DND-41 (cell line): Measurements from ENCODE around the gene ARHGAP6.

Source experiments
- ATAC-seq: fragments of 200-7000 bp; cut with Tn5 transposase; 3 replicates; pipeline ENCODE4 v1.9.1; 2021; ENCODE audit warnings: low read depth; ENCODE audit not compliant: insufficient read depth
- DNase-seq: peaks from one replicate; pipeline ENCODE4 v3.0.0-alpha.2; 2020
- H2AFZ ChIP-seq: 2 replicates; pipeline ENCODE4 v1.6.0; 2012; ENCODE audit warnings: low read depth, low read length
- H3K27ac ChIP-seq: 2 replicates; pipeline ENCODE4 v1.5.1; 2012; ENCODE audit warnings: low read length, inconsistent platforms
- H3K27me3 ChIP-seq: fragments of 200-600 bp; sonication (generic); 2 replicates; pipeline ENCODE4 v1.6.0; 2012; ENCODE audit warnings: low read length, mild to moderate bottlenecking, inconsistent platforms; ENCODE audit not compliant: insufficient read depth, poor library complexity
- H3K36me3 ChIP-seq: 2 replicates; pipeline ENCODE4 v1.5.1; 2012; ENCODE audit warnings: low read length, inconsistent platforms; ENCODE audit not compliant: insufficient read depth
- H3K4me1 ChIP-seq: 2 replicates; pipeline ENCODE4 v1.5.1; 2012; ENCODE audit warnings: mild to moderate bottlenecking, low read length; ENCODE audit not compliant: insufficient read depth
- H3K4me2 ChIP-seq: 2 replicates; pipeline ENCODE4 v1.6.0; 2012; ENCODE audit warnings: mild to moderate bottlenecking, moderate library complexity, low read length, inconsistent platforms; ENCODE audit not compliant: insufficient read depth
- H3K4me3 ChIP-seq, 2 experiments: fragments of 200-600 bp in 1 of 2; shearing (Covaris generic) in 1 of 2; 2 replicates each; pipeline ENCODE4 v1.5.1; 2012 to 2016; ENCODE audit warnings: inconsistent platforms in 2 of 2, low read length in 2 of 2, mild to moderate bottlenecking in 2 of 2, low read depth in 1 of 2, moderate library complexity in 1 of 2
- H3K79me2 ChIP-seq: 2 replicates; pipeline ENCODE4 v1.6.0; 2012; ENCODE audit warnings: low read length, inconsistent platforms; ENCODE audit not compliant: insufficient read depth
- H3K9ac ChIP-seq: 2 replicates; pipeline ENCODE4 v1.6.0; 2012; ENCODE audit warnings: low read depth, mild to moderate bottlenecking, inconsistent platforms, low read length, moderate library complexity
- H3K9me3 ChIP-seq: 2 replicates; pipeline ENCODE4 v1.5.1; 2012; ENCODE audit warnings: low read length, moderate library complexity, mild to moderate bottlenecking, inconsistent platforms; ENCODE audit not compliant: insufficient read depth, severe bottlenecking
- H4K20me1 ChIP-seq: 2 replicates; pipeline ENCODE4 v1.6.0; 2012; ENCODE audit warnings: low read length; ENCODE audit not compliant: insufficient read depth
- CTCF ChIP-seq: IDR thresholded peaks from 2 replicates; pipeline ENCODE4 v1.5.1; 2012; ENCODE audit warnings: borderline replicate concordance, low read length, moderate library complexity, mild to moderate bottlenecking; ENCODE audit not compliant: poor library complexity, severe bottlenecking; ENCODE audit errors: extremely low read depth
- EZH2 ChIP-seq: IDR thresholded peaks from 3 replicates; pipeline ENCODE4 v1.6.1; 2012; ENCODE audit warnings: borderline replicate concordance, low read depth, mild to moderate bottlenecking, moderate library complexity, low read length, inconsistent platforms; ENCODE audit not compliant: severe bottlenecking

The ARHGAP6 gene

GRCh38 chrX:11269006-11269405, 396.7 kb downstream of the ARHGAP6 start:
- Histone ChIP-seq H3K36me3 (no peaks in the 10 kb centered on the region), H3K9ac (no peak overlapping the region), H3K4me2 (no peak overlapping the region), H3K4me1 (no peaks in the 10 kb centered on the region), H2AFZ (no peak overlapping the region), H3K4me3 (no peak overlapping the region), H4K20me1 (no peaks in the 10 kb centered on the region), H3K27ac (no peak overlapping the region), H3K9me3 (no peaks in the 10 kb centered on the region), H3K27me3 (no peaks in the 10 kb centered on the region), H3K79me2 (no peaks in the 10 kb centered on the region)
- DNase-seq (no peak), ATAC-seq (no peak)
- TF ChIP-seq CTCF, result no peak
- TF ChIP-seq EZH2, result no peak

GRCh38 chrX:11267425-11267824, 398.3 kb downstream of the ARHGAP6 start:
- Histone ChIP-seq H3K4me3 (no peak overlapping the region), H3K4me2 (no peak overlapping the region), H3K9ac (no peak overlapping the region), H3K4me1 (no peaks in the 10 kb centered on the region), H3K36me3 (no peaks in the 10 kb centered on the region), H2AFZ (no peak overlapping the region), H3K27me3 (no peaks in the 10 kb centered on the region), H3K9me3 (no peaks in the 10 kb centered on the region), H4K20me1 (no peaks in the 10 kb centered on the region), H3K79me2 (no peaks in the 10 kb centered on the region), H3K27ac (no peak overlapping the region)
- DNase-seq (no peak), ATAC-seq (no peak)
- TF ChIP-seq EZH2 (no peak), CTCF (no peak)

GRCh38 chrX:11266573-11267003, 399.1 kb downstream of the ARHGAP6 start:
- Histone ChIP-seq H3K4me3 (no peak overlapping the region), H3K79me2 (no peaks in the 10 kb centered on the region)
- TF ChIP-seq CTCF, result no peak
- TF ChIP-seq EZH2, result no peak

GRCh38 chrX:11265352-11265751, 400.4 kb downstream of the ARHGAP6 start:
- H3K9me3 ChIP-seq, result no peaks in the 10 kb centered on the region
- no peaks in the 10 kb centered on the region for H3K36me3 ChIP-seq
- H3K79me2 ChIP-seq, result no peaks in the 10 kb centered on the region
- no peak overlapping the region for H3K9ac ChIP-seq
- no peaks in the 10 kb centered on the region for H3K27me3 ChIP-seq
- no peaks in the 10 kb centered on the region for H4K20me1 ChIP-seq
- TF ChIP-seq EZH2 (no peak), CTCF (no peak)
- H3K27ac ChIP-seq, result no peak overlapping the region
- DNase-seq, result no peak
- no peak overlapping the region for H3K4me2 ChIP-seq
- no peak overlapping the region for H2AFZ ChIP-seq
- no peak for ATAC-seq
- no peak overlapping the region for H3K4me3 ChIP-seq
- no peaks in the 10 kb centered on the region for H3K4me1 ChIP-seq

More at GRCh38 chrX:11266573-11267003, 399.1 kb downstream of the ARHGAP6 start:
- H2AFZ ChIP-seq, result no peak overlapping the region
- no peaks in the 10 kb centered on the region for H3K27me3 ChIP-seq
- DNase-seq, result no peak
- no peak for ATAC-seq
- no peaks in the 10 kb centered on the region for H3K9me3 ChIP-seq
- no peaks in the 10 kb centered on the region for H3K36me3 ChIP-seq
- no peaks in the 10 kb centered on the region for H4K20me1 ChIP-seq
- H3K27ac ChIP-seq, result no peak overlapping the region
- H3K4me2 ChIP-seq, result no peak overlapping the region
- no peak overlapping the region for H3K9ac ChIP-seq
- H3K4me1 ChIP-seq, result no peaks in the 10 kb centered on the region
